ENCODE measurements around the gene CYP27C1.

DNA sequence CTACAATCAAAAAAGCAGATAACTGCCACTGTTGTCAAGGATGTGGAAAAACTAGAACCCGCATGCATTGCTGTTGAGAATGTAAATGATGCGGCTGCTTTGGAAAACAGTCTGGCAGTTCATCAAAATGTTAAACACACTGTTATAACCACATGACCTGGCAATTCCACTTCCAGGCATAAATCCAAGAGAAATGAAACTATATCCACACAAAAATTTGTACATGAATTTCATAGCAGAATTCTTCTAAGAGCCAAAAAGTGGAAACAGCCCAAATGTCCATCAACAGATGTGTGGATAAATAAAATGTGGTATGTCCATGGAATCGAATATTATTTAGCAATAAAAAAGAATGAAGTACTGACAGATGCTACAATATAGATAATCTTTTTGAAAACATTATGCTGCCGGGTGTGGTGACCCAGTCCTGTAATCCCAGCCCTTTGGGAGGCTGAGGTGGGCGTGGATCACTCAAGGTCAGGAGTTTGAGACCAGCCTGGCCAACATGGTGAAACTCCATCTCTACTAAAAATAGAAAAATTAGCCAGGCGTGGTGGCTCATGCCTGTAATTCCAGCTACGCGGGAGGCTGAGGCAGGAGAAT, 41.8 kb upstream of the CYP27C1 start:
- TF ChIP-seq, protein P1, sequence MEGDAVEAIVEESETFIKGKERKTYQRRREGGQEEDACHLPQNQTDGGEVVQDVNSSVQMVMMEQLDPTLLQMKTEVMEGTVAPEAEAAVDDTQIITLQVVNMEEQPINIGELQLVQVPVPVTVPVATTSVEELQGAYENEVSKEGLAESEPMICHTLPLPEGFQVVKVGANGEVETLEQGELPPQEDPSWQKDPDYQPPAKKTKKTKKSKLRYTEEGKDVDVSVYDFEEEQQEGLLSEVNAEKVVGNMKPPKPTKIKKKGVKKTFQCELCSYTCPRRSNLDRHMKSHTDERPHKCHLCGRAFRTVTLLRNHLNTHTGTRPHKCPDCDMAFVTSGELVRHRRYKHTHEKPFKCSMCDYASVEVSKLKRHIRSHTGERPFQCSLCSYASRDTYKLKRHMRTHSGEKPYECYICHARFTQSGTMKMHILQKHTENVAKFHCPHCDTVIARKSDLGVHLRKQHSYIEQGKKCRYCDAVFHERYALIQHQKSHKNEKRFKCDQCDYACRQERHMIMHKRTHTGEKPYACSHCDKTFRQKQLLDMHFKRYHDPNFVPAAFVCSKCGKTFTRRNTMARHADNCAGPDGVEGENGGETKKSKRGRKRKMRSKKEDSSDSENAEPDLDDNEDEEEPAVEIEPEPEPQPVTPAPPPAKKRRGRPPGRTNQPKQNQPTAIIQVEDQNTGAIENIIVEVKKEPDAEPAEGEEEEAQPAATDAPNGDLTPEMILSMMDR (IDR thresholded peaks at IDR 0.05; ENCODE audit: low read depth, low read length, poor library complexity, severe bottlenecking) = no peak
- no peak for TF ChIP-seq EZH2phosphoT487 (IDR thresholded peaks at IDR 0.05; ENCODE audit: borderline replicate concordance, low read length)
